ENCODE data around the gene ZDHHC3.

The ZDHHC3 gene

DNA sequence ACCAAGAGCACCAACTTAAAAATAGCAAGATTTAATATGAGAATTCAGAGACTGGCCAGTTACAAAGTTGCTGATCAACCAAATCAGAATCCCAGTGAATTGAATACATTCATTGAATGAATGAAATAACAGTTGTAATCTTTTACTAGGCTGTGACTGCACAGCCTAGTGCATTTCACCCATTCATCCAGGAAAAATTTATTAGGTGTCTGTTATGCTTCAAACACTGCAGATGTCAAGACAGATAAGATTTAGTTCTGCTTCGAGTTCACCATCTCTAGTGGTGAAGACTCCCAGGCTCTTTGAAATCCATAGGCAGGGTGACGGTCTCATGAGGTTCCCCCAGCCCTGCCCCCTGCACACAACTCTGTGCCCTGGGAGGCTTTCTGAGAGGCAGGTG lies 72.7 kb downstream of the ZDHHC3 start:
- peaks cover 3 to 53% of the 10 kb centered on the region in 2 experiments for H3K27me3 ChIP-seq (ENCODE audit: control insufficient read depth in 1 of 2, insufficient read depth in 1 of 2, low read length in 2 of 2)
- no peak for DNase-seq
- 34% methylated on average over 2 of the region's 2 CpGs for WGBS

DNA sequence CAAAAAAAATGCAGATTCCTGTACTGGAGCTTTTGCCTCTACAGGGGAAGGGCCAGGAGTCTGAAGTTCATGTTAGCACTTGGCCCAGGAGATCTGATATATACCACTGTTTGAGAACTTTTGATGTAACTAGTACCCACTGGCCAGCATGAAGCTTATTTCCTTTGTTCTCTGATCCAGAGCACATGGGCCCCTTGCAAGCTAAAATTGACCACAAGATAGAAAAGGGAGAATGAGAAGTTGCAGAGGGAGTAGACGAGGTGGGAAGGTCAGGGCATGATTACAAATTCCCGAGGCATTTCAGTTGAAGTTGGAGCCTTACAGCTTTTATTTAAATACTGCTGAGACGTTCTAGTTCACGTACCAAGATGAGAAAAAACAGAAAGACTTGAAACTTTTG lies 73.3 kb downstream of the ZDHHC3 start:
- Histone ChIP-seq H3K4me2 (ENCODE audit: low read length, poor library complexity, severe bottlenecking) (no peak overlapping the region), H3K14ac (ENCODE audit: low read length in 2 of 2) (no peak overlapping the region), H3K9me3 (ENCODE audit: control insufficient read depth, low read length) (peaks cover 11% of the 10 kb centered on the region), H2AK5ac (ENCODE audit: low read length, severe bottlenecking) (no peak overlapping the region), H3K79me1 (replicated peaks; ENCODE audit: low read length, poor library complexity, severe bottlenecking) (no peaks in the 10 kb centered on the region), H3K9ac (ENCODE audit: low read length) (no peak overlapping the region), H3K4ac (ENCODE audit: low read depth in 1 of 2, low read length in 2 of 2) (no peak overlapping the region), H3K18ac (ENCODE audit: low read depth in 1 of 2, low read length in 2 of 2) (no peak overlapping the region), H2BK120ac (ENCODE audit: low read depth, low read length) (no peak overlapping the region), H2BK12ac (ENCODE audit: low read length in 2 of 2) (no peak overlapping the region), H4K91ac (ENCODE audit: low read length) (no peak overlapping the region), H3K4me1 (ENCODE audit: control insufficient read depth, insufficient read depth, low read depth, low read length) (no peaks in the 10 kb centered on the region), H4K8ac (ENCODE audit: low read length) (no peak overlapping the region), H3K27ac (ENCODE audit: low read length, poor library complexity, severe bottlenecking) (no peak overlapping the region), H2BK15ac (ENCODE audit: low read depth, poor library complexity, severe bottlenecking) (no peak overlapping the region), H2AFZ (ENCODE audit: low read depth, low read length) (no peak overlapping the region), H3K36me3 (ENCODE audit: control insufficient read depth in 1 of 2, insufficient read depth in 2 of 2, low read depth in 1 of 2, low read length in 2 of 2) (no peaks in the 10 kb centered on the region), H3K23ac (ENCODE audit: low read length in 2 of 2) (no peak overlapping the region), H3K27me3 (ENCODE audit: control insufficient read depth in 1 of 2, insufficient read depth in 1 of 2, low read length in 2 of 2) (peaks cover 3 to 54% of the 10 kb centered on the region in 2 experiments), H3K4me3 (ENCODE audit: insufficient read depth in 1 of 2, low read depth in 1 of 2, low read length in 2 of 2) (no peak overlapping the region), H2BK5ac (ENCODE audit: low read depth, low read length, poor library complexity, severe bottlenecking) (no peak overlapping the region)
- WGBS: 52% methylated on average over 4 of the region's 4 CpGs
- no peak for DNase-seq

More for the DNA sequence above, 72.7 kb downstream of the ZDHHC3 start:
- Histone ChIP-seq H3K23ac (ENCODE audit: low read length in 2 of 2) (no peak overlapping the region), H4K8ac (ENCODE audit: low read length) (no peak overlapping the region), H3K4me1 (ENCODE audit: control insufficient read depth, insufficient read depth, low read depth, low read length) (no peaks in the 10 kb centered on the region), H2BK12ac (ENCODE audit: low read length in 2 of 2) (no peak overlapping the region), H3K18ac (ENCODE audit: low read depth in 1 of 2, low read length in 2 of 2) (no peak overlapping the region), H3K14ac (ENCODE audit: low read length in 2 of 2) (no peak overlapping the region), H3K4me2 (ENCODE audit: low read length, poor library complexity, severe bottlenecking) (no peak overlapping the region), H2AK5ac (ENCODE audit: low read length, severe bottlenecking) (no peak overlapping the region), H2BK5ac (ENCODE audit: low read depth, low read length, poor library complexity, severe bottlenecking) (no peak overlapping the region), H2BK15ac (ENCODE audit: low read depth, poor library complexity, severe bottlenecking) (no peak overlapping the region), H2BK120ac (ENCODE audit: low read depth, low read length) (no peak overlapping the region), H4K91ac (ENCODE audit: low read length) (no peak overlapping the region), H3K9ac (ENCODE audit: low read length) (no peak overlapping the region), H3K4ac (ENCODE audit: low read depth in 1 of 2, low read length in 2 of 2) (no peak overlapping the region), H3K4me3 (ENCODE audit: insufficient read depth in 1 of 2, low read depth in 1 of 2, low read length in 2 of 2) (no peak overlapping the region), H3K9me3 (ENCODE audit: control insufficient read depth, low read length) (peaks cover 11% of the 10 kb centered on the region), H2AFZ (ENCODE audit: low read depth, low read length) (no peak overlapping the region), H3K27ac (ENCODE audit: low read length, poor library complexity, severe bottlenecking) (no peak overlapping the region), H3K79me1 (replicated peaks; ENCODE audit: low read length, poor library complexity, severe bottlenecking) (no peaks in the 10 kb centered on the region), H3K36me3 (ENCODE audit: control insufficient read depth in 1 of 2, insufficient read depth in 2 of 2, low read depth in 1 of 2, low read length in 2 of 2) (no peaks in the 10 kb centered on the region)

DNA sequence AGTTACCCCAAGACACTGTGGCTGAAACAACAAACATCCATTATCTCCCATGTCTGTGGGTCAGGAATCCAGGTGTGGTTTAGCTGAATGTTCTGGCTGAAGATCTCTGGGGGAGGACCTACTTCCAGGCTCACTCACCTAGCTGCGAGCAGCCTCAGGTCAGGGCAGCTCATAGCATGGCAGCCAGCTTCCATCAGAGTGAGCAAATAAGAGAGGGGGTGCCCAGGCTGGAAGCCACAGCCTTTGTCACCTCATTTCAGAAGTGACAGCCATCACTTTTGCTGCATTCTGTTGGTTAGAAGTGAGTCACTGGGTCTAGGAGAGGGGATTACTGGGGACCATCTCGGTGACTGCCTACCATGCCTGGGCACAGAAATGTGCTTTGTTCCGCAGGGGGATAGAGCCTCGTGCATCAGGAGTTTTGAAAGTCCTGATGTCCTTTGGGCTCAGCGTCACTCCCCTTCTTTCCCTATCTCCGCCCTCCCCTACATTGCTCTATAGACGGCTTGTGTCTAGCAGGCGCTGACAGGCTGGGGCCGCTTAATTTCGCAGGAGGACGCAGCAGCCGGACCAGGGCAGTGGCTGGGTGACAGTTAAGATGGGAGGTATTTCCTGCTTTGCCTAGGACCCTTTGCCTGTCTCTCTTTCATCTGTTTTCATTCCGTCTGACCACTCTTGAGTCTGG lies 76.1 kb downstream of the ZDHHC3 start:
- Histone ChIP-seq H3K9ac (ENCODE audit: low read length) (no peak overlapping the region), H2BK15ac (ENCODE audit: low read depth, poor library complexity, severe bottlenecking) (no peak overlapping the region), H3K27ac (ENCODE audit: low read length, poor library complexity, severe bottlenecking) (no peak overlapping the region), H3K4me3 (ENCODE audit: insufficient read depth in 1 of 2, low read depth in 1 of 2, low read length in 2 of 2) (no peak overlapping the region), H2BK5ac (ENCODE audit: low read depth, low read length, poor library complexity, severe bottlenecking) (no peak overlapping the region), H4K8ac (ENCODE audit: low read length) (peak overlapping the region; percentile 13), H3K9me3 (ENCODE audit: control insufficient read depth, low read length) (no peaks in the 10 kb centered on the region), H2BK120ac (ENCODE audit: low read depth, low read length) (no peak overlapping the region), H2AFZ (ENCODE audit: low read depth, low read length) (no peak overlapping the region), H3K27me3 (ENCODE audit: control insufficient read depth in 1 of 2, insufficient read depth in 1 of 2, low read length in 2 of 2) (peaks cover 3 to 54% of the 10 kb centered on the region in 2 experiments), H3K23ac (ENCODE audit: low read length in 2 of 2) (peak overlapping the region in 1 of 2 experiments; percentile 35), H3K14ac (ENCODE audit: low read length in 2 of 2) (peak overlapping the region in 1 of 2 experiments; percentile 26), H3K36me3 (ENCODE audit: control insufficient read depth in 1 of 2, insufficient read depth in 2 of 2, low read depth in 1 of 2, low read length in 2 of 2) (no peaks in the 10 kb centered on the region), H3K79me1 (replicated peaks; ENCODE audit: low read length, poor library complexity, severe bottlenecking) (no peaks in the 10 kb centered on the region), H4K91ac (ENCODE audit: low read length) (no peak overlapping the region), H3K4ac (ENCODE audit: low read depth in 1 of 2, low read length in 2 of 2) (no peak overlapping the region), H3K4me2 (ENCODE audit: low read length, poor library complexity, severe bottlenecking) (no peak overlapping the region), H2BK12ac (ENCODE audit: low read length in 2 of 2) (no peak overlapping the region), H3K18ac (ENCODE audit: low read depth in 1 of 2, low read length in 2 of 2) (no peak overlapping the region), H3K4me1 (ENCODE audit: control insufficient read depth, insufficient read depth, low read depth, low read length) (peaks cover under 1% of the 10 kb centered on the region), H2AK5ac (ENCODE audit: low read length, severe bottlenecking) (no peak overlapping the region)
- DNase-seq: no peak
- 60% methylated on average over 12 of the region's 13 CpGs for WGBS

DNA sequence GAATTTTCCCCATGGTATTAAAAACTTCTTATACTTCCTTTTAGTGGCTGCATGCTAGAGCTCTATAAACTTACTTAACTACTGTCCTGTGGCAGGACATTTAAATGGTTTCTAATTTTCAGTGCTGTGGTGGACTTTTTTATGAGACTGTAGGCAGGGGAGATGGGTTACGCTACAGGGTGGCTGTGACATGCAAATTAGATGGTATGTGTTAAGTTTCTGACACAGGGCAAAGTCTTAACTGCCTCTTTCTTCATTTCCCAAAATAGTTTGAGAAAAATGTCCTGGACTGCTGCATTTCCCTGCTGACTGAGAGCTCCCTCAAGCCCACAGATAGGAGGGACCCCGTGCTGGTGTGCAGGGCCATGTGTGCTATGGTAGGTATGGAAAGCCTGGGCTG lies 79.5 kb downstream of the ZDHHC3 start:
- Histone ChIP-seq H3K4ac (ENCODE audit: low read depth in 1 of 2, low read length in 2 of 2) (no peak overlapping the region), H4K8ac (ENCODE audit: low read length) (no peak overlapping the region), H3K9me3 (ENCODE audit: control insufficient read depth, low read length) (no peaks in the 10 kb centered on the region), H2AFZ (ENCODE audit: low read depth, low read length) (no peak overlapping the region), H2BK5ac (ENCODE audit: low read depth, low read length, poor library complexity, severe bottlenecking) (no peak overlapping the region), H2BK12ac (ENCODE audit: low read length in 2 of 2) (no peak overlapping the region), H3K4me3 (ENCODE audit: insufficient read depth in 1 of 2, low read depth in 1 of 2, low read length in 2 of 2) (no peak overlapping the region), H3K4me1 (ENCODE audit: control insufficient read depth, insufficient read depth, low read depth, low read length) (peaks cover 8% of the 10 kb centered on the region), H2BK15ac (ENCODE audit: low read depth, poor library complexity, severe bottlenecking) (no peak overlapping the region), H3K36me3 (ENCODE audit: control insufficient read depth in 1 of 2, insufficient read depth in 2 of 2, low read depth in 1 of 2, low read length in 2 of 2) (no peaks in the 10 kb centered on the region), H4K91ac (ENCODE audit: low read length) (no peak overlapping the region), H3K18ac (ENCODE audit: low read depth in 1 of 2, low read length in 2 of 2) (no peak overlapping the region), H3K79me1 (replicated peaks; ENCODE audit: low read length, poor library complexity, severe bottlenecking) (no peaks in the 10 kb centered on the region), H3K14ac (ENCODE audit: low read length in 2 of 2) (no peak overlapping the region), H3K27ac (ENCODE audit: low read length, poor library complexity, severe bottlenecking) (no peak overlapping the region), H2BK120ac (ENCODE audit: low read depth, low read length) (no peak overlapping the region), H3K23ac (ENCODE audit: low read length in 2 of 2) (no peak overlapping the region), H2AK5ac (ENCODE audit: low read length, severe bottlenecking) (no peak overlapping the region), H3K9ac (ENCODE audit: low read length) (no peak overlapping the region), H3K4me2 (ENCODE audit: low read length, poor library complexity, severe bottlenecking) (no peak overlapping the region), H3K27me3 (ENCODE audit: control insufficient read depth in 1 of 2, insufficient read depth in 1 of 2, low read length in 2 of 2) (peaks cover 3 to 32% of the 10 kb centered on the region in 2 experiments)
- DNase-seq: no peak
- WGBS: 100% methylated on average over 1 of the region's 2 CpGs

Measured in mesenchymal stem cell (in vitro differentiated cells and primary cell).